H1 (cell line): ENCODE data around the gene CRYM.

Experiments used
- JUND ChIP-seq: IDR thresholded peaks from 2 replicates; pipeline ENCODE4 v1.6.1; 2011; ENCODE audit warnings: mild to moderate bottlenecking, improper control_type of control experiment, low read length
- POLR2A ChIP-seq, 2 experiments: IDR thresholded peaks; 1 replicate in 1 of 2; 2 replicates in 1 of 2; pipeline ENCODE4 v1.6.1; 2011; ENCODE audit warnings: low read depth in 2 of 2, low read length in 2 of 2, mild to moderate bottlenecking in 2 of 2; ENCODE audit errors: control extremely low read depth in 1 of 2

- TF ChIP-seq POLR2A (IDR thresholded peaks at IDR 0.05; ENCODE audit: control extremely low read depth in 1 of 2, low read depth in 2 of 2, low read length in 2 of 2) (no peak), JUND (no peak)
Observed at GRCh38 chr16:21279501-21279900, 1.4 kb upstream of the CRYM start.
